ENCODE data around the gene APOL5. TPM values are rescaled to one million over a fixed set of nuclear protein-coding genes. Genes with fewer than 3 reads are reported as not detected.

APOL5 gene
- total RNA-seq, 1 donor from 2014 or later: not detected

DNA sequence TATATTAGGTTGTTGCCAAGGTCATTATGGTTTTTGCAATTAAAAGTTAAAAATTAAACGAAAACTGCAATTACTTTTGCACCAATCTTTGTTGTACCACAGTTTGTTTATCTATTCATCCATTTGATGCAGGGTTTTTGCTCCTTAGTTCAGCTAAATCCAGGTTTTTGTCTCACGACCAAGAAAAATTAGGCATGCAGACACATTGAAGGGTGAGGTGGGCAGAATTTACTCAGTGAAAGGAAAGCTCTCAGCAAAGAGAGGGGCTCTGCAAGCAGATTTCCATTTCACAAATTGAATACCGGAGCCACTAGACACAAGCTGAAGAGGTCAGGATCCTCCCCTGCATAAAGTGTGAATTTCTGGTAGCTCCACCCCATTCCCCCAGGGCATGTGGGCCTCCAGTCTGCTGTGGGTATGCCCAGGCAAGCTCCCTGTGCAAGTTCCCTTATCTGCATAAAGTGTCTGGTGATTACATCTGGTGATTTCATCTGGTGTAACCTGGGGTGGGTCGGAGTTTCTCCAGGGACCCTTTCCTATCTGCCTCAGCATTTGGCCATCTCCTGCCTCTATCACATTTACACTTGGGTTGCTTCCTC is 36.1 kb upstream of the APOL5 start:
- no peak overlapping the region for H3K4me3 Mint-ChIP-seq
- H3K4me1 Mint-ChIP-seq (ENCODE audit: unreplicated experiment): no peaks in the 10 kb centered on the region

DNA sequence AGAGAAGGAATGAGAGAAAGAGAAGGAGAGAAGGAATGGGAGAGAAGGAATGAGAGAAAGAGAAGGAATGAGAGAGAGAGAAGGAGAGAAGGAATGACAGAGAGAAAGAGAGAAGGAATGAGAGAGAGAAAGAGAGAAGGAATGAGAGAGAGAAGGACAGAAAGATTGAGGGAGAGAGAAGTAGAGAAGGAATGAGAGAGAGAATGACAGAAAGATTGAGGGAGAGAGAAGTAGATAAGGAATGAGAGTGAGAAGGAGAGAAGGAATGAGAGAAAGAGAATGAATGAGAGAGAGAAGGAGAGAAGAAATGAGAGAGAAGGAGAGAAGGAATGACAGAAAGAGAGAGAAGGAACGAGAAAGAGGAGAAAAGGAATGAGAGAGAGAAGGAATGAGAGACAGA is 34.1 kb upstream of the APOL5 start:
- Mint-ChIP-seq H3K9me3 (no peaks in the 10 kb centered on the region), H3K27ac (no peak overlapping the region), H3K4me3 (no peak overlapping the region), H3K36me3 (no peaks in the 10 kb centered on the region), H3K27me3 (no peaks in the 10 kb centered on the region), H3K4me1 (ENCODE audit: unreplicated experiment) (no peaks in the 10 kb centered on the region)
- TF ChIP-seq, protein P1, sequence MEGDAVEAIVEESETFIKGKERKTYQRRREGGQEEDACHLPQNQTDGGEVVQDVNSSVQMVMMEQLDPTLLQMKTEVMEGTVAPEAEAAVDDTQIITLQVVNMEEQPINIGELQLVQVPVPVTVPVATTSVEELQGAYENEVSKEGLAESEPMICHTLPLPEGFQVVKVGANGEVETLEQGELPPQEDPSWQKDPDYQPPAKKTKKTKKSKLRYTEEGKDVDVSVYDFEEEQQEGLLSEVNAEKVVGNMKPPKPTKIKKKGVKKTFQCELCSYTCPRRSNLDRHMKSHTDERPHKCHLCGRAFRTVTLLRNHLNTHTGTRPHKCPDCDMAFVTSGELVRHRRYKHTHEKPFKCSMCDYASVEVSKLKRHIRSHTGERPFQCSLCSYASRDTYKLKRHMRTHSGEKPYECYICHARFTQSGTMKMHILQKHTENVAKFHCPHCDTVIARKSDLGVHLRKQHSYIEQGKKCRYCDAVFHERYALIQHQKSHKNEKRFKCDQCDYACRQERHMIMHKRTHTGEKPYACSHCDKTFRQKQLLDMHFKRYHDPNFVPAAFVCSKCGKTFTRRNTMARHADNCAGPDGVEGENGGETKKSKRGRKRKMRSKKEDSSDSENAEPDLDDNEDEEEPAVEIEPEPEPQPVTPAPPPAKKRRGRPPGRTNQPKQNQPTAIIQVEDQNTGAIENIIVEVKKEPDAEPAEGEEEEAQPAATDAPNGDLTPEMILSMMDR (conservative IDR thresholded peaks at IDR 0.05): no peak
- DNase-seq (ENCODE audit: extremely low spot score, unreplicated experiment): no peak

More for the DNA sequence above, 36.1 kb upstream of the APOL5 start:
- Mint-ChIP-seq H3K36me3 (no peaks in the 10 kb centered on the region), H3K27me3 (no peaks in the 10 kb centered on the region), H3K27ac (no peak overlapping the region), H3K9me3 (peaks cover 4% of the 10 kb centered on the region)
- no peak for DNase-seq (ENCODE audit: extremely low spot score, unreplicated experiment)
- TF ChIP-seq, protein P1 (conservative IDR thresholded peaks at IDR 0.05): no peak

- no peaks in the 10 kb centered on the region for H3K36me3 Mint-ChIP-seq
- TF ChIP-seq, protein P1 (conservative IDR thresholded peaks at IDR 0.05): no peak
- H3K27ac Mint-ChIP-seq: no peak overlapping the region
- DNase-seq (ENCODE audit: extremely low spot score, unreplicated experiment): no peak
- no peaks in the 10 kb centered on the region for H3K9me3 Mint-ChIP-seq
- no peaks in the 10 kb centered on the region for H3K4me1 Mint-ChIP-seq (ENCODE audit: unreplicated experiment)
- H3K4me3 Mint-ChIP-seq: no peak overlapping the region
- peaks cover 1% of the 10 kb centered on the region for H3K27me3 Mint-ChIP-seq
Observed at GRCh38 chr22:35684270-35684700, 33.4 kb upstream of the APOL5 start.

- Mint-ChIP-seq H3K36me3 (no peaks in the 10 kb centered on the region), H3K27me3 (peaks cover 3% of the 10 kb centered on the region)
Observed at GRCh38 chr22:35684732-35685131, 32.9 kb upstream of the APOL5 start.

GRCh38 chr22:35685731-35686130 is 31.9 kb upstream of the APOL5 start:
- H3K27ac Mint-ChIP-seq: no peak overlapping the region
- no peaks in the 10 kb centered on the region for H3K4me1 Mint-ChIP-seq (ENCODE audit: unreplicated experiment)
- no peaks in the 10 kb centered on the region for H3K9me3 Mint-ChIP-seq
- no peaks in the 10 kb centered on the region for H3K36me3 Mint-ChIP-seq
- peaks cover 7% of the 10 kb centered on the region for H3K27me3 Mint-ChIP-seq
- DNase-seq (ENCODE audit: extremely low spot score, unreplicated experiment): no peak
- TF ChIP-seq, protein P1 (conservative IDR thresholded peaks at IDR 0.05): no peak
- no peak overlapping the region for H3K4me3 Mint-ChIP-seq

More at GRCh38 chr22:35684732-35685131, 32.9 kb upstream of the APOL5 start:
- no peak overlapping the region for H3K4me3 Mint-ChIP-seq
- H3K27ac Mint-ChIP-seq: no peak overlapping the region
- no peaks in the 10 kb centered on the region for H3K4me1 Mint-ChIP-seq (ENCODE audit: unreplicated experiment)
- H3K9me3 Mint-ChIP-seq: no peaks in the 10 kb centered on the region
- TF ChIP-seq, protein P1 (conservative IDR thresholded peaks at IDR 0.05): no peak
- DNase-seq (ENCODE audit: extremely low spot score, unreplicated experiment): no peak
